ENCODE measurements around the gene ATP8A2. TPM values are rescaled to one million over a fixed set of nuclear protein-coding genes. Genes with fewer than 3 reads are reported as not detected.

Gene ATP8A2
- total RNA-seq, 1 donor = 0.72 TPM

- TF ChIP-seq, protein P1, sequence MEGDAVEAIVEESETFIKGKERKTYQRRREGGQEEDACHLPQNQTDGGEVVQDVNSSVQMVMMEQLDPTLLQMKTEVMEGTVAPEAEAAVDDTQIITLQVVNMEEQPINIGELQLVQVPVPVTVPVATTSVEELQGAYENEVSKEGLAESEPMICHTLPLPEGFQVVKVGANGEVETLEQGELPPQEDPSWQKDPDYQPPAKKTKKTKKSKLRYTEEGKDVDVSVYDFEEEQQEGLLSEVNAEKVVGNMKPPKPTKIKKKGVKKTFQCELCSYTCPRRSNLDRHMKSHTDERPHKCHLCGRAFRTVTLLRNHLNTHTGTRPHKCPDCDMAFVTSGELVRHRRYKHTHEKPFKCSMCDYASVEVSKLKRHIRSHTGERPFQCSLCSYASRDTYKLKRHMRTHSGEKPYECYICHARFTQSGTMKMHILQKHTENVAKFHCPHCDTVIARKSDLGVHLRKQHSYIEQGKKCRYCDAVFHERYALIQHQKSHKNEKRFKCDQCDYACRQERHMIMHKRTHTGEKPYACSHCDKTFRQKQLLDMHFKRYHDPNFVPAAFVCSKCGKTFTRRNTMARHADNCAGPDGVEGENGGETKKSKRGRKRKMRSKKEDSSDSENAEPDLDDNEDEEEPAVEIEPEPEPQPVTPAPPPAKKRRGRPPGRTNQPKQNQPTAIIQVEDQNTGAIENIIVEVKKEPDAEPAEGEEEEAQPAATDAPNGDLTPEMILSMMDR (IDR thresholded peaks at IDR 0.05; ENCODE audit: extremely low read depth, low read depth, low read length) = no peak
- Histone ChIP-seq H3K27me3 (ENCODE audit: insufficient read depth, low read length) (no peaks in the 10 kb centered on the region), H3K4me3 (ENCODE audit: insufficient read depth, low read length) (no peak overlapping the region), H3K4me1 (ENCODE audit: insufficient read depth, low read length) (peaks cover 9% of the 10 kb centered on the region), H3K27ac (ENCODE audit: low read depth, low read length) (no peak overlapping the region), H3K4me2 (ENCODE audit: insufficient read depth, low read length) (no peak overlapping the region), H3K36me3 (ENCODE audit: insufficient read depth, low read length) (no peaks in the 10 kb centered on the region), H3K9me3 (ENCODE audit: low read depth, low read length) (no peaks in the 10 kb centered on the region), H2AFZ (ENCODE audit: low read length) (no peak overlapping the region), H3K79me2 (ENCODE audit: insufficient read depth, low read length) (no peaks in the 10 kb centered on the region), H4K20me1 (ENCODE audit: insufficient read depth, low read length) (no peaks in the 10 kb centered on the region)
- no peak for DNase-seq (ENCODE audit: insufficient read length, low spot score, missing footprints)
Observed at GRCh38 chr13:26026211-26026610, 654.4 kb downstream of the ATP8A2 start.

GRCh38 chr13:26029581-26030136, 657.9 kb downstream of the ATP8A2 start:
- Histone ChIP-seq H3K4me3 (ENCODE audit: insufficient read depth, low read length) (no peak overlapping the region), H4K20me1 (ENCODE audit: insufficient read depth, low read length) (no peaks in the 10 kb centered on the region), H3K27me3 (ENCODE audit: insufficient read depth, low read length) (no peaks in the 10 kb centered on the region), H3K27ac (ENCODE audit: low read depth, low read length) (no peak overlapping the region), H3K36me3 (ENCODE audit: insufficient read depth, low read length) (no peaks in the 10 kb centered on the region), H3K4me1 (ENCODE audit: insufficient read depth, low read length) (no peaks in the 10 kb centered on the region), H3K4me2 (ENCODE audit: insufficient read depth, low read length) (no peak overlapping the region), H2AFZ (ENCODE audit: low read length) (no peak overlapping the region), H3K79me2 (ENCODE audit: insufficient read depth, low read length) (no peaks in the 10 kb centered on the region), H3K9me3 (ENCODE audit: low read depth, low read length) (no peaks in the 10 kb centered on the region)
- TF ChIP-seq, protein P1 (IDR thresholded peaks at IDR 0.05; ENCODE audit: extremely low read depth, low read depth, low read length) = no peak
- DNase-seq (ENCODE audit: insufficient read length, low spot score, missing footprints) = no peak

DNA sequence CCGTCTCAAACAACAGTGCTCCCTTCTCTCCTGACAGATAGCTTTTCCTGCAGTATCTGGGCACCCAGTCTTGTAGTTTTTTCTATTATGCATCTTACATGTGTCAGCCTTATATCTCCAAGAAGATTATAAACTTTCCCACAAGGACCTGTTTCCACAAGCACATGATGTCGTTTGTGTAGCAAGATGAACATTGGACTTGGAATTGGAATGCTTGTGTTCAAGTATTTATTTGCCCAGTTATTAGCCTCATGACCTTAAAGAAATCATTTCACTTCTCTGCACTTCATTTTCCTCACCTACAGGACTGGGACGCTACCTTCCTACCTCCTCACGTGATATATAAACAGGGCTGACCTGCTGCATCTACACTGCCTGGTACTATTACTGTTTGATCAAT, 658.6 kb downstream of the ATP8A2 start:
- Histone ChIP-seq H3K4me1 (ENCODE audit: insufficient read depth, low read length) (no peaks in the 10 kb centered on the region), H3K27me3 (ENCODE audit: insufficient read depth, low read length) (no peaks in the 10 kb centered on the region), H2AFZ (ENCODE audit: low read length) (no peak overlapping the region), H3K4me2 (ENCODE audit: insufficient read depth, low read length) (no peak overlapping the region), H3K4me3 (ENCODE audit: insufficient read depth, low read length) (no peak overlapping the region), H3K36me3 (ENCODE audit: insufficient read depth, low read length) (no peaks in the 10 kb centered on the region), H4K20me1 (ENCODE audit: insufficient read depth, low read length) (no peaks in the 10 kb centered on the region), H3K27ac (ENCODE audit: low read depth, low read length) (no peak overlapping the region), H3K9me3 (ENCODE audit: low read depth, low read length) (no peaks in the 10 kb centered on the region), H3K79me2 (ENCODE audit: insufficient read depth, low read length) (no peaks in the 10 kb centered on the region)
- TF ChIP-seq, protein P1 (IDR thresholded peaks at IDR 0.05; ENCODE audit: extremely low read depth, low read depth, low read length) = no peak
- DNase-seq (ENCODE audit: insufficient read length, low spot score, missing footprints) = no peak

DNA sequence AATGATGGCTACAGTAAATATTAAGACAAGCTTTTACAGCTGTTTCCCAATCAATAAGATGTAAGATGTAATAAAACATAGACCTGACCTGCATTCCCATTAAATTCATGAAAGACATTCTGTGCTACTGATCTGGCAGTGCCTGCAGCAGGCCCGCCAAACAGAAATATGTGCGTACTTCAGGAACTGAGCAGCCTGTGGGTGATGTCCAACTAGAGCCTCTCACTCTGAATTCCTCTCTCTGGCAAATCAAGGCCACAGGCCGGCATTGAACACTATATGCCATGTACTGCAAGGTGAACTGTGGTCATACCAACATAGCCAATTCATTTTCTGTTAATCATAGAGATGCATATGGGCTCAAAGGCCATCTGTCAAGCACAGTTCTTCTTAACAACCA, 662.2 kb downstream of the ATP8A2 start:
- no peaks in the 10 kb centered on the region for H3K9me3 ChIP-seq (ENCODE audit: low read depth, low read length)
- no peak overlapping the region for H3K4me2 ChIP-seq (ENCODE audit: insufficient read depth, low read length)
- no peak overlapping the region for H3K27ac ChIP-seq (ENCODE audit: low read depth, low read length)
- no peak overlapping the region for H3K4me3 ChIP-seq (ENCODE audit: insufficient read depth, low read length)
- no peak overlapping the region for H2AFZ ChIP-seq (ENCODE audit: low read length)
- no peaks in the 10 kb centered on the region for H3K36me3 ChIP-seq (ENCODE audit: insufficient read depth, low read length)
- no peaks in the 10 kb centered on the region for H3K27me3 ChIP-seq (ENCODE audit: insufficient read depth, low read length)
- H4K20me1 ChIP-seq (ENCODE audit: insufficient read depth, low read length) = no peaks in the 10 kb centered on the region
- no peaks in the 10 kb centered on the region for H3K79me2 ChIP-seq (ENCODE audit: insufficient read depth, low read length)
- no peak for DNase-seq (ENCODE audit: insufficient read length, low spot score, missing footprints)
- TF ChIP-seq, protein P1 (IDR thresholded peaks at IDR 0.05; ENCODE audit: extremely low read depth, low read depth, low read length) = no peak
- no peaks in the 10 kb centered on the region for H3K4me1 ChIP-seq (ENCODE audit: insufficient read depth, low read length)

Measured in osteoblast (primary cell).